Esophagus muscularis mucosa (tissue), 4 donors: ENCODE data around the gene SLC4A9. TPM values are rescaled to one million over a fixed set of nuclear protein-coding genes. Genes with fewer than 3 reads are reported as not detected.

ENCODE experiments used
- DNase-seq: peaks from one replicate; pipeline ENCODE4 v3.0.0-alpha.2; 2017; ENCODE audit errors: extremely low spot score
- H3K27ac ChIP-seq, 4 donors: fragments of 200-600 bp; sonication (generic); replicated peaks in 1 of 4; 1 replicate in 3 of 4; 2 replicates in 1 of 4; pipeline ENCODE4 v1.5.1; 2016 to 2019; ENCODE audit warnings: mild to moderate bottlenecking in 1 of 4
- H3K27me3 ChIP-seq, 4 donors: fragments of 200-600 bp; sonication (generic); one replicate each; pipeline versions ENCODE4 v1.5.1 to v1.6.0; 2016 to 2019
- H3K36me3 ChIP-seq, 4 donors: fragments of 200-600 bp; sonication (generic); one replicate each; pipeline ENCODE4 v1.5.1; 2016 to 2019
- H3K4me1 ChIP-seq, 4 donors: fragments of 200-600 bp; sonication (generic); one replicate each; pipeline ENCODE4 v1.5.1; 2016 to 2019
- H3K4me3 ChIP-seq, 4 donors: fragments of 200-600 bp; sonication (generic); 1 replicate in 2 of 4; 2 replicates in 2 of 4; pipeline ENCODE4 v1.5.1; 2016 to 2019; ENCODE audit warnings: mild to moderate bottlenecking in 4 of 4, moderate library complexity in 1 of 4
- H3K9me3 ChIP-seq, 4 donors: fragments of 200-600 bp; sonication (generic); 1 replicate in 3 of 4; 2 replicates in 1 of 4; pipeline ENCODE4 v1.5.1; 2016 to 2019
- EP300 ChIP-seq: sonication (generic); formaldehyde crosslinking; IDR thresholded peaks from one replicate; pipeline ENCODE4 v1.6.1; 2017; ENCODE audit warnings: antibody characterized with exemption
- POLR2A ChIP-seq: fragments of 450-650 bp; IDR thresholded peaks from one replicate; pipeline ENCODE4 v1.6.1; 2017; ENCODE audit warnings: antibody characterized with exemption, moderate library complexity, mild to moderate bottlenecking, low read depth
- POLR2AphosphoS5 ChIP-seq, 2 donors: sonication (generic); formaldehyde crosslinking; IDR thresholded peaks; one replicate each; pipeline ENCODE4 v1.6.1; 2017; ENCODE audit warnings: antibody characterized with exemption in 2 of 2
- WGBS: methylation state at CpG from one replicate; pipeline ENCODE4 v1.1.5; 2018; 5-methylcytosine and 5-hydroxymethylcytosine counted together
- intact Hi-C: fragments of 100-400 bp; cut with DNase I; formaldehyde crosslinking; loops from one replicate; pipeline ENCODE4 v1.15.1; 2023
- total RNA-seq, 4 donors: library from RNA; depleted of rRNA; stranded (reverse); fragments of >200 nt; gene quantifications; one replicate each; pipeline versions ENCODE4 v1.1.0 to v1.2.1, GENCODE V29; 2016
- TF ChIP-seq, protein P1 (sequence below), 3 experiments: fragments of 200-600 bp in 2 of 3; fragments of 450-650 bp in 1 of 3; sonication (generic) in 2 of 3; IDR thresholded peaks; one replicate each; pipeline ENCODE4 v1.5.1; 2017 to 2019; ENCODE audit warnings: antibody characterized with exemption in 3 of 3, mild to moderate bottlenecking in 2 of 3, moderate library complexity in 1 of 3

The SLC4A9 gene
- total RNA-seq, 4 donors from 2014 or later, result not detected

DNA sequence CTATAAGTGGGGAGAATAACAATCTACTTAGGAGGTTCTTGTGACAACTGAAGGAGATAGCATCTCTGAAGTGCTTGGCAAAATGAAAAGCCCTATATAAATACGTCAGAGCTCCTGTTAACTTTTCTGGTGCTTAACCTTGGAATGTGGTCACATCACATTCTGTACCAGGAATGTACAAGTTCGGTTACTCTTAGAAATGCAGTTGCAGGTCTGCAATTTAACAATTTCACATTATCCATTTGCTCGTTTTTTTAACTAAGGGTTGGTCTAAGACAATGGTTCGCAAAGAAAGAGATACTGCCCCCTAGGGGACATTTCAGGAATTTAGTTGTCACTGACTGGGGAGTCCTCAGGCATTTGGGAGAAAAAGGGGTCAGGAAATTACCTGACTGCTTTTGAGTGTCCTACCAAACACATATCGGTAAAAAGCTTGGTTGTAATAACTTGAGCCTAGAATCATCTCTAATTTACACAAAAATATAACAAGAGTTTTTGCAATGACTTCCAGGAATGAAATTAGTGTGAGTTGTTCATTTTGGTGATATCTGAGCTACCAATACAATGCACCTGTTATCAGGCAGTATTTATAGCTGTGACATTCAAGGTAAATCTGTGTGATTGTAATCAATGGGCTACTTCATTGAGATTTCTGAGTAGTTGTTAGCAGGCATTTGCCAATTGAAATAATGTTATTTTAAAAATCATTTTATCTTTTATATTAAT, 8.2 kb upstream of the SLC4A9 start:
- TF ChIP-seq POLR2A (no peak), POLR2AphosphoS5 (IDR thresholded peaks at IDR 0.05) (no peak), EP300 (no peak)
- TF ChIP-seq, protein P1, sequence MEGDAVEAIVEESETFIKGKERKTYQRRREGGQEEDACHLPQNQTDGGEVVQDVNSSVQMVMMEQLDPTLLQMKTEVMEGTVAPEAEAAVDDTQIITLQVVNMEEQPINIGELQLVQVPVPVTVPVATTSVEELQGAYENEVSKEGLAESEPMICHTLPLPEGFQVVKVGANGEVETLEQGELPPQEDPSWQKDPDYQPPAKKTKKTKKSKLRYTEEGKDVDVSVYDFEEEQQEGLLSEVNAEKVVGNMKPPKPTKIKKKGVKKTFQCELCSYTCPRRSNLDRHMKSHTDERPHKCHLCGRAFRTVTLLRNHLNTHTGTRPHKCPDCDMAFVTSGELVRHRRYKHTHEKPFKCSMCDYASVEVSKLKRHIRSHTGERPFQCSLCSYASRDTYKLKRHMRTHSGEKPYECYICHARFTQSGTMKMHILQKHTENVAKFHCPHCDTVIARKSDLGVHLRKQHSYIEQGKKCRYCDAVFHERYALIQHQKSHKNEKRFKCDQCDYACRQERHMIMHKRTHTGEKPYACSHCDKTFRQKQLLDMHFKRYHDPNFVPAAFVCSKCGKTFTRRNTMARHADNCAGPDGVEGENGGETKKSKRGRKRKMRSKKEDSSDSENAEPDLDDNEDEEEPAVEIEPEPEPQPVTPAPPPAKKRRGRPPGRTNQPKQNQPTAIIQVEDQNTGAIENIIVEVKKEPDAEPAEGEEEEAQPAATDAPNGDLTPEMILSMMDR (IDR thresholded peaks at IDR 0.05), result peak; percentile 83 to 91 (median 89)
- DNase-seq, result no peak
- 5% methylated on average over 5 of the region's 5 CpGs for WGBS
- no peaks in the 10 kb centered on the region for H3K36me3 ChIP-seq
- peaks cover 14 to 21% (median 16%) of the 10 kb centered on the region in 4 donors for H3K4me1 ChIP-seq
- H3K27ac ChIP-seq, result no peak overlapping the region
- H3K4me3 ChIP-seq, result no peak overlapping the region
- no peaks in the 10 kb centered on the region for H3K9me3 ChIP-seq
- no peaks in the 10 kb centered on the region for H3K27me3 ChIP-seq
- intact Hi-C loops, result loop anchor here (10.0 kb wide), 1 partner anchor 177 kb away; the partner anchor contains the start of gene CYSTM1

DNA sequence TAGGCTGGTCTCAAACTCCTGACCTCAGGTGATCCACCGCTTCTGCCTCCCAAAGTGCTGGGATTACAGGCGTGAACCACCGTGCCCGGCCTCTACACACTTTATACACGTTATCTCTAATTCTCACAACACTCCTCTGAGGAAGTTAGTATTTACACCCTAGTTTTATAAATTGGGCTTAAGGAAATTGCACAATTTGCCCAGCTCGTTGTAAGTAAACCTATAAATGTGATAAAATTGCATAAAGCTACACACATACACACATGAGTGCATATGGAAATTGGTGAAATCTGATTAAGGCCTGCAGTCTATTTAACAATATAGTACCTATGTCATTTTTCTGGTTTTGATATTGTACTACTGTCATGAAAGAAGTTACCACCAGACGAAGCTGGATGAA, 4.4 kb upstream of the SLC4A9 start:
- Histone ChIP-seq H3K4me3 (no peak overlapping the region), H3K4me1 (peaks cover 4 to 16% (median 12%) of the 10 kb centered on the region in 4 donors), H3K36me3 (no peaks in the 10 kb centered on the region), H3K27ac (no peak overlapping the region), H3K27me3 (no peaks in the 10 kb centered on the region), H3K9me3 (no peaks in the 10 kb centered on the region)
- intact Hi-C loops, result loop anchor here (10.0 kb wide), 1 partner anchor 181 kb away; the partner anchor contains the start of gene CYSTM1
- TF ChIP-seq EP300 (no peak), POLR2A (no peak), POLR2AphosphoS5 (IDR thresholded peaks at IDR 0.05) (no peak)
- TF ChIP-seq, protein P1 (IDR thresholded peaks at IDR 0.05), result no peak
- DNase-seq, result no peak
- 84% methylated on average over 7 of the region's 7 CpGs for WGBS

DNA sequence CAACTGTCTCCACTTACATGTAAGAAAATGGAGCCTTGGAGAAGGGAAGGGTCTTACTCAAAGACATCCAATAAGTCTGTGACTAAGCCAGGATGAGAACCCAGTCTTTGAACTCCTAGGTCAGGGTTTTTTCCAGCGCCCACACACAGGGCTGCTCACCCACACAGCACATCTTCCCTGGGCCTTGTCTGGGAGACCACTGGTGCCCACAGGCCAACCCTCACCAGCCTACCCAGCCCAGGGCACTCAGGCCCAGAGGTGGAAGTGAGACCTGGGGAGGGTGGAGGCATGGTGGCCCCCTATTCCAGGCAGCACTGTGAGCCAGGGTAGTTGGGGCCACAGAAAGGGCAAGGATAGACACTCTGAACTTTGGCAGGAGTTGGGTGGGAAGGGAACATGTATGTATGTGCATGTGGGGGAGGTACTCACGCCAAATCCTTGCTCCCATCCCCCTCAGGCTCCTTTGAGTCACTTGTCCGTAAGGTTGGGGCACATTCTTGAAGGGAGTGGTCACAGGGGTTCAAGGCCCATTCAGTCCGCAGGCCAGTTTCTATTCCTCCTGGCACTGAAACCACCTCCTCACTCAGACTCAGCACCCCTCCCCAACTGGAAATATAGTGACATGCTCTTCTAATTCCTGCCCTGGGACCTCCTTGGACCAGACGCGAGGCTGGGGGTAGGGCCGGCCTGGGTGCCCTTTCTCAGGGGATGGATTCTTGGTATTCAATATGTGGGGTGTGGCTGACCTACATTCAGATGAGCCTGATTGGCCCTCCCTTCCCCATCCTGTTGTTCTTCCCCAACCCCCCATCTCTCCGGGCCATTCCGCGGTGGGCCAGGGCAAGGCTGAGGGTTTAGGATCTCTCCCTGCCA, 2.9 kb upstream of the SLC4A9 start:
- DNase-seq, result no peak
- Histone ChIP-seq H3K4me3 (peak overlapping the region in 3 of 4 donors; percentile 17 to 25 (median 22)), H3K36me3 (no peaks in the 10 kb centered on the region), H3K9me3 (no peaks in the 10 kb centered on the region), H3K27me3 (no peaks in the 10 kb centered on the region), H3K27ac (no peak overlapping the region), H3K4me1 (peaks cover 4 to 11% (median 10%) of the 10 kb centered on the region in 4 donors)
- intact Hi-C loops, result loop anchor here (2.0 to 10.0 kb wide), 2 partner anchors 114 to 182 kb away; partner anchors contain the start of gene CYSTM1
- 34% methylated on average over 10 of the region's 10 CpGs for WGBS
- TF ChIP-seq, protein P1 (IDR thresholded peaks at IDR 0.05), result no peak
- TF ChIP-seq POLR2AphosphoS5 (IDR thresholded peaks at IDR 0.05) (no peak), POLR2A (no peak), EP300 (no peak)

DNA sequence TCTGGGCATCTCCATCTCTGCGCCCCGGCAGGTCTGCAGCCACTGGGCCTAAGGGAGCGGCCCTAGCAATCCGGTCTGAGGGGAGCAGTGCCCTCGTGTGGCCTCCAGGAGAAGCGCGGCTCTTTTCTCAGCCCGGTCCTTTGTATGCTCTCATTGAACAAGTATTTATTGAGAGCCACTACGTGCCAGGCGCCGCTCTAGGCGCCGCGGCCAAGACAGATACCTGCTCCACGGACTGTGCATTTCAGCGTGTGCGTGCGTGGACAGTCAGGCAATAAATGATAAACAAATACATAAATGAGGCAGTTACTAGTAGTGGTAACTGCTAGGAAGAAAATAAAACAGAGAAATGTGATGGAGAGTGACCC, 2.3 kb upstream of the SLC4A9 start:
- H3K4me3 ChIP-seq, result peak overlapping the region; percentile 17 to 29 (median 24)

More for the DNA sequence above, 2.3 kb upstream of the SLC4A9 start:
- H3K36me3 ChIP-seq, result no peaks in the 10 kb centered on the region
- peaks cover 4 to 11% (median 10%) of the 10 kb centered on the region in 4 donors for H3K4me1 ChIP-seq
- no peak for TF ChIP-seq EP300
- no peak for TF ChIP-seq POLR2A
- peak in 1 of 2 donors; percentile 50 for TF ChIP-seq POLR2AphosphoS5 (IDR thresholded peaks at IDR 0.05)
- TF ChIP-seq, protein P1 (IDR thresholded peaks at IDR 0.05), result peak; percentile 88 to 97 (median 93)
- no peaks in the 10 kb centered on the region for H3K27me3 ChIP-seq
- H3K9me3 ChIP-seq, result no peaks in the 10 kb centered on the region
- no peak overlapping the region for H3K27ac ChIP-seq
- under 1% methylated on average over 16 of the region's 18 CpGs for WGBS
- intact Hi-C loops, result loop anchor here (2.0 to 10.0 kb wide), 2 partner anchors 115 to 183 kb away; partner anchors contain the start of gene CYSTM1
- DNase-seq, result peak; percentile 96
